Right lobe of liver (tissue), 6 donors: ENCODE data around the gene C3orf52. TPM values are rescaled to one million over a fixed set of nuclear protein-coding genes. Genes with fewer than 3 reads are reported as not detected.
"Not testable (repeated sequence)": the region's sequence is repeated elsewhere in the genome, so short reads cannot be mapped to it uniquely, and the experiment has no call there.

ENCODE experiments used
- ATAC-seq, 4 donors: fragments of 200-7000 bp; cut with Tn5 transposase; one replicate each; pipeline ENCODE4 v1.9.1; 2020; ENCODE audit warnings: mild to moderate bottlenecking in 4 of 4, moderate library complexity in 4 of 4
- DNase-seq, 3 donors: peaks; one replicate each; pipeline ENCODE4 v3.0.0-alpha.2; 2020
- H3K27ac ChIP-seq, 3 donors: fragments of 200-600 bp; one replicate each; pipeline ENCODE4 v1.8.0; 2022
- H3K27me3 ChIP-seq, 2 donors: fragments of 200-600 bp; one replicate each; pipeline ENCODE4 v1.8.0; 2022
- H3K36me3 ChIP-seq, 4 donors: fragments of 200-600 bp; sonication (generic) in 1 of 4; one replicate each; pipeline versions ENCODE4 v1.5.1 to v1.8.0; 2017 to 2022; ENCODE audit warnings: control low read depth in 1 of 4
- H3K4me1 ChIP-seq, 4 donors: fragments of 200-600 bp; sonication (generic) in 1 of 4; one replicate each; pipeline versions ENCODE4 v1.5.1 to v1.8.0; 2017 to 2022; ENCODE audit warnings: control low read depth in 1 of 4
- H3K4me3 ChIP-seq, 3 donors: fragments of 200-600 bp; one replicate each; pipeline ENCODE4 v1.8.0; 2022
- H3K9me3 ChIP-seq, 4 donors: fragments of 200-600 bp; sonication (generic) in 1 of 4; one replicate each; pipeline versions ENCODE4 v1.5.1 to v1.8.0; 2017 to 2022; ENCODE audit warnings: control low read depth in 1 of 4
- POLR2A ChIP-seq: fragments of 450-650 bp; IDR thresholded peaks from one replicate; pipeline ENCODE4 v1.6.1; 2017; ENCODE audit warnings: antibody characterized with exemption, mild to moderate bottlenecking
- WGBS: methylation state at CpG from one replicate; pipeline ENCODE4 v1.1.6; 2018; ENCODE audit warnings: low coverage, low lambda C conversion rate; ENCODE audit not compliant: insufficient coverage; ENCODE audit errors: missing lambda C conversion rate; 5-methylcytosine and 5-hydroxymethylcytosine counted together
- intact Hi-C, 2 donors: fragments of 100-400 bp; cut with DNase I; formaldehyde crosslinking; loops; one replicate each; pipeline versions ENCODE4 v1.11.2 to v1.14.1; 2022
- total RNA-seq, 6 experiments: library from RNA; depleted of rRNA in 2 of 6; stranded (reverse); fragments of >200 nt in 2 of 6; fragmentation: NEBNext Ultra II Directional in 3 of 6; extraction: Animal tissue kit (Norgen Biotek cat#: 25700) in 3 of 6; gene quantifications; one replicate each; pipeline versions ENCODE4 v1.1.0 to v1.2.4, GENCODE V29; 2016 to 2023
- TF ChIP-seq, protein P1 (sequence below), 4 donors: fragments of 200-600 bp in 3 of 4; fragments of 450-650 bp in 1 of 4; IDR thresholded peaks; one replicate each; pipeline versions ENCODE4 v1.5.1 to v1.8.0; 2016 to 2022; ENCODE audit warnings: antibody characterized with exemption in 4 of 4, mild to moderate bottlenecking in 2 of 4
- donor health status: DM: no; HTN: yes; CAD: no.
- donor health status: DM: no; HTN: no; CAD: no.
- donor health status: DM: no; HTN: no; CAD: no.
- donor health status: DM: no; HTN: yes; CAD: no.
- donor health status: DM: no; HTN: yes; CAD: no.

Gene C3orf52
- total RNA-seq, 6 experiments from 2014 or later: 0.12 to 0.69 (median 0.34) TPM

GRCh38 chr3:112053229-112053628, 33.0 kb upstream of the C3orf52 start:
- WGBS: 44% methylated on average over 1 of the region's 1 CpG
- no peaks in the 10 kb centered on the region for H3K9me3 ChIP-seq
- no peaks in the 10 kb centered on the region for H3K36me3 ChIP-seq
- no peak for ATAC-seq
- no peaks in the 10 kb centered on the region for H3K27me3 ChIP-seq
- H3K4me3 ChIP-seq: no peak overlapping the region
- intact Hi-C loops: no loop called here
- TF ChIP-seq, protein P1, sequence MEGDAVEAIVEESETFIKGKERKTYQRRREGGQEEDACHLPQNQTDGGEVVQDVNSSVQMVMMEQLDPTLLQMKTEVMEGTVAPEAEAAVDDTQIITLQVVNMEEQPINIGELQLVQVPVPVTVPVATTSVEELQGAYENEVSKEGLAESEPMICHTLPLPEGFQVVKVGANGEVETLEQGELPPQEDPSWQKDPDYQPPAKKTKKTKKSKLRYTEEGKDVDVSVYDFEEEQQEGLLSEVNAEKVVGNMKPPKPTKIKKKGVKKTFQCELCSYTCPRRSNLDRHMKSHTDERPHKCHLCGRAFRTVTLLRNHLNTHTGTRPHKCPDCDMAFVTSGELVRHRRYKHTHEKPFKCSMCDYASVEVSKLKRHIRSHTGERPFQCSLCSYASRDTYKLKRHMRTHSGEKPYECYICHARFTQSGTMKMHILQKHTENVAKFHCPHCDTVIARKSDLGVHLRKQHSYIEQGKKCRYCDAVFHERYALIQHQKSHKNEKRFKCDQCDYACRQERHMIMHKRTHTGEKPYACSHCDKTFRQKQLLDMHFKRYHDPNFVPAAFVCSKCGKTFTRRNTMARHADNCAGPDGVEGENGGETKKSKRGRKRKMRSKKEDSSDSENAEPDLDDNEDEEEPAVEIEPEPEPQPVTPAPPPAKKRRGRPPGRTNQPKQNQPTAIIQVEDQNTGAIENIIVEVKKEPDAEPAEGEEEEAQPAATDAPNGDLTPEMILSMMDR (IDR thresholded peaks at IDR 0.05): no peak
- TF ChIP-seq POLR2A: no peak
- no peak overlapping the region for H3K27ac ChIP-seq
- no peak for DNase-seq
- no peaks in the 10 kb centered on the region for H3K4me1 ChIP-seq

- WGBS: 70% methylated on average over 6 of the region's 6 CpGs
- DNase-seq: no peak
- no peak for ATAC-seq
- intact Hi-C loops: no loop called here
- H3K36me3 ChIP-seq: no peaks in the 10 kb centered on the region
- no peaks in the 10 kb centered on the region for H3K4me1 ChIP-seq
- H3K4me3 ChIP-seq: no peak overlapping the region
- H3K27me3 ChIP-seq: no peaks in the 10 kb centered on the region
- TF ChIP-seq, protein P1 (IDR thresholded peaks at IDR 0.05): no peak
- TF ChIP-seq POLR2A: no peak
- no peaks in the 10 kb centered on the region for H3K9me3 ChIP-seq
- H3K27ac ChIP-seq: no peak overlapping the region
Observed at GRCh38 chr3:112056451-112056929, 29.7 kb upstream of the C3orf52 start.

DNA sequence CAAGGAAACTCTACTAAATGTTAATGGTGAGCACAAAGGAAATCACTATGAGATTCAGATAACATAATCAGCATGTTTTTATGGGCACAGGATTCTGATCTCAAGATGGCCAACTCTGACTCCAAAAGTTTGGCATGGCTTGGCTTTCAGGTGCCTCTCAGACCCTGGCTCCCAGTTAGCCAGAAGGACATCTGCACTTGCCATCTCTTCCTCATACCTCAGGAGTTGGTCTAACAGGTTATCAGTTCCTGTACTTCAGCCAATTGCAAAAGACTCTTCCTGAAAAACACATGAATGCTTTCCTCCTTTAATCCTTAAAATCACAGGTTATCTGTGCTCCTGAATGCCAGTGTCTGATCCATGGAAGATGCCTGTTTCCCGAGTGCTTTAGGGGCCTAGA, 26.7 kb upstream of the C3orf52 start:
- Histone ChIP-seq H3K4me1 (no peaks in the 10 kb centered on the region), H3K4me3 (no peak overlapping the region), H3K9me3 (no peaks in the 10 kb centered on the region), H3K27me3 (no peaks in the 10 kb centered on the region), H3K36me3 (no peaks in the 10 kb centered on the region), H3K27ac (no peak overlapping the region)
- WGBS: 20% methylated on average over 1 of the region's 1 CpG
- TF ChIP-seq, protein P1 (IDR thresholded peaks at IDR 0.05): no peak
- TF ChIP-seq POLR2A: no peak
- DNase-seq (no peak), ATAC-seq (no peak)
- intact Hi-C loops: no loop called here

GRCh38 chr3:112061152-112061551, 25.0 kb upstream of the C3orf52 start:
- no peak for DNase-seq
- H3K36me3 ChIP-seq: no peaks in the 10 kb centered on the region
- no peaks in the 10 kb centered on the region for H3K9me3 ChIP-seq
- no peak for ATAC-seq
- H3K27ac ChIP-seq: no peak overlapping the region
- TF ChIP-seq, protein P1 (IDR thresholded peaks at IDR 0.05): no peak
- H3K27me3 ChIP-seq: no peaks in the 10 kb centered on the region
- H3K4me1 ChIP-seq: no peaks in the 10 kb centered on the region
- intact Hi-C loops: no loop called here
- 46% methylated on average over 3 of the region's 3 CpGs for WGBS
- no peak overlapping the region for H3K4me3 ChIP-seq

GRCh38 chr3:112072387-112073060, 13.7 kb upstream of the C3orf52 start:
- intact Hi-C loops, H3K4me1 ChIP-seq, H3K27me3 ChIP-seq, DNase-seq, H3K27ac ChIP-seq, H3K4me3 ChIP-seq, H3K36me3 ChIP-seq, H3K9me3 ChIP-seq, ATAC-seq: not testable (repeated sequence)
- WGBS: 47% methylated on average over 5 of the region's 8 CpGs
